HL-60 (cell line): Measurements from ENCODE around the gene BBS9.

Experiments used
- POLR2AphosphoS5 ChIP-seq: IDR thresholded peaks from 2 replicates; pipeline ENCODE4 v1.6.1; 2012; ENCODE audit warnings: low read depth
- SPI1 ChIP-seq: IDR thresholded peaks from 2 replicates; pipeline ENCODE4 v1.6.1; 2012; ENCODE audit warnings: low read depth, mild to moderate bottlenecking, borderline replicate concordance
- TF ChIP-seq, protein P1 (sequence below): IDR thresholded peaks from one replicate; pipeline ENCODE4 v1.5.1; 2011; ENCODE audit warnings: low read length, control low read depth, inconsistent platforms; ENCODE audit not compliant: insufficient read depth
- TF ChIP-seq, protein P2 (sequence below): IDR thresholded peaks from 2 replicates; pipeline ENCODE4 v1.6.1; 2012; ENCODE audit warnings: low read depth; ENCODE audit not compliant: insufficient replicate concordance

DNA sequence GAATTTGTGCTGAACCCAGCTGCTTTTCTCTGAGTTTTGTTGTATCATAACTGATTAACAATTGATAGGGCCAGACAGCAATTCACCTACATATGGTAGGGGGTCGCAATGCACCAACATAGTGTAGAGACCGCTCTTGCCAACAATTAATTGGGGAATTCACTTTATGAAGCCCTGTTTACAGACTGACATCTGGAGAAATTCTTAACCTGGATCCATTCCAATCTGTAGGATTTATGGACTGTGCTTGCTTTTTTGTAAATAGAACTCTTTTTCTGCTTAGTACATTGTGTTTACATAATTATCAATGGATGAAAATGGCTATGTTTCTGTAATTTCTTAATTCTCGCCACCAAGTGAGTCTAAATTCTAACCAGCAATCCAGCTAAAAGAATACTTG lies 464.2 kb downstream of the BBS9 start:
- TF ChIP-seq, protein P1, sequence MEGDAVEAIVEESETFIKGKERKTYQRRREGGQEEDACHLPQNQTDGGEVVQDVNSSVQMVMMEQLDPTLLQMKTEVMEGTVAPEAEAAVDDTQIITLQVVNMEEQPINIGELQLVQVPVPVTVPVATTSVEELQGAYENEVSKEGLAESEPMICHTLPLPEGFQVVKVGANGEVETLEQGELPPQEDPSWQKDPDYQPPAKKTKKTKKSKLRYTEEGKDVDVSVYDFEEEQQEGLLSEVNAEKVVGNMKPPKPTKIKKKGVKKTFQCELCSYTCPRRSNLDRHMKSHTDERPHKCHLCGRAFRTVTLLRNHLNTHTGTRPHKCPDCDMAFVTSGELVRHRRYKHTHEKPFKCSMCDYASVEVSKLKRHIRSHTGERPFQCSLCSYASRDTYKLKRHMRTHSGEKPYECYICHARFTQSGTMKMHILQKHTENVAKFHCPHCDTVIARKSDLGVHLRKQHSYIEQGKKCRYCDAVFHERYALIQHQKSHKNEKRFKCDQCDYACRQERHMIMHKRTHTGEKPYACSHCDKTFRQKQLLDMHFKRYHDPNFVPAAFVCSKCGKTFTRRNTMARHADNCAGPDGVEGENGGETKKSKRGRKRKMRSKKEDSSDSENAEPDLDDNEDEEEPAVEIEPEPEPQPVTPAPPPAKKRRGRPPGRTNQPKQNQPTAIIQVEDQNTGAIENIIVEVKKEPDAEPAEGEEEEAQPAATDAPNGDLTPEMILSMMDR = no peak
- TF ChIP-seq POLR2AphosphoS5 (no peak), SPI1 (no peak)
- TF ChIP-seq, protein P2, sequence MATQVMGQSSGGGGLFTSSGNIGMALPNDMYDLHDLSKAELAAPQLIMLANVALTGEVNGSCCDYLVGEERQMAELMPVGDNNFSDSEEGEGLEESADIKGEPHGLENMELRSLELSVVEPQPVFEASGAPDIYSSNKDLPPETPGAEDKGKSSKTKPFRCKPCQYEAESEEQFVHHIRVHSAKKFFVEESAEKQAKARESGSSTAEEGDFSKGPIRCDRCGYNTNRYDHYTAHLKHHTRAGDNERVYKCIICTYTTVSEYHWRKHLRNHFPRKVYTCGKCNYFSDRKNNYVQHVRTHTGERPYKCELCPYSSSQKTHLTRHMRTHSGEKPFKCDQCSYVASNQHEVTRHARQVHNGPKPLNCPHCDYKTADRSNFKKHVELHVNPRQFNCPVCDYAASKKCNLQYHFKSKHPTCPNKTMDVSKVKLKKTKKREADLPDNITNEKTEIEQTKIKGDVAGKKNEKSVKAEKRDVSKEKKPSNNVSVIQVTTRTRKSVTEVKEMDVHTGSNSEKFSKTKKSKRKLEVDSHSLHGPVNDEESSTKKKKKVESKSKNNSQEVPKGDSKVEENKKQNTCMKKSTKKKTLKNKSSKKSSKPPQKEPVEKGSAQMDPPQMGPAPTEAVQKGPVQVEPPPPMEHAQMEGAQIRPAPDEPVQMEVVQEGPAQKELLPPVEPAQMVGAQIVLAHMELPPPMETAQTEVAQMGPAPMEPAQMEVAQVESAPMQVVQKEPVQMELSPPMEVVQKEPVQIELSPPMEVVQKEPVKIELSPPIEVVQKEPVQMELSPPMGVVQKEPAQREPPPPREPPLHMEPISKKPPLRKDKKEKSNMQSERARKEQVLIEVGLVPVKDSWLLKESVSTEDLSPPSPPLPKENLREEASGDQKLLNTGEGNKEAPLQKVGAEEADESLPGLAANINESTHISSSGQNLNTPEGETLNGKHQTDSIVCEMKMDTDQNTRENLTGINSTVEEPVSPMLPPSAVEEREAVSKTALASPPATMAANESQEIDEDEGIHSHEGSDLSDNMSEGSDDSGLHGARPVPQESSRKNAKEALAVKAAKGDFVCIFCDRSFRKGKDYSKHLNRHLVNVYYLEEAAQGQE = no peak
